Left ventricle myocardium inferior (tissue), 1 donor: ENCODE data around the gene CCDC54. TPM values are rescaled to one million over a fixed set of nuclear protein-coding genes. Genes with fewer than 3 reads are reported as not detected.

ENCODE experiments used
- DNase-seq: peaks from one replicate; pipeline ENCODE4 v3.0.0-alpha.2; 2020
- H3K27ac ChIP-seq: fragments of 200-600 bp; replicated peaks from 2 replicates; pipeline ENCODE4 v1.8.0; 2021
- H3K27me3 ChIP-seq: fragments of 200-600 bp; 2 replicates; pipeline ENCODE4 v1.8.0; 2021; ENCODE audit warnings: low read depth
- H3K36me3 ChIP-seq: fragments of 200-600 bp; 2 replicates; pipeline ENCODE4 v1.8.0; 2021
- H3K4me1 ChIP-seq: fragments of 200-600 bp; 2 replicates; pipeline ENCODE4 v1.8.0; 2021
- H3K4me3 ChIP-seq: fragments of 200-600 bp; 2 replicates; pipeline ENCODE4 v1.8.0; 2021; ENCODE audit warnings: mild to moderate bottlenecking, moderate library complexity
- H3K9me3 ChIP-seq: fragments of 200-600 bp; replicated peaks from 2 replicates; pipeline ENCODE4 v1.8.0; 2021
- intact Hi-C: fragments of 100-400 bp; cut with micrococcal nuclease; formaldehyde crosslinking; loops from one replicate; pipeline ENCODE4 v1.11.0; 2022
- total RNA-seq: library from RNA; stranded (reverse); fragmentation: NEBNext Ultra II Directional; extraction: Animal tissue kit (Norgen Biotek cat#: 25700); gene quantifications from one replicate; pipeline ENCODE4 v1.2.1, GENCODE V29; 2021
- TF ChIP-seq, protein P1 (sequence below): fragments of 200-600 bp; IDR thresholded peaks from 2 replicates; pipeline ENCODE4 v1.8.0; 2021; ENCODE audit warnings: antibody characterized with exemption, mild to moderate bottlenecking, borderline replicate concordance
- donor health status: DM: no; HTN: yes; CAD: no; lungs with severe emphysema.

Gene CCDC54
- total RNA-seq, 1 donor from 2014 or later, result not detected

DNA sequence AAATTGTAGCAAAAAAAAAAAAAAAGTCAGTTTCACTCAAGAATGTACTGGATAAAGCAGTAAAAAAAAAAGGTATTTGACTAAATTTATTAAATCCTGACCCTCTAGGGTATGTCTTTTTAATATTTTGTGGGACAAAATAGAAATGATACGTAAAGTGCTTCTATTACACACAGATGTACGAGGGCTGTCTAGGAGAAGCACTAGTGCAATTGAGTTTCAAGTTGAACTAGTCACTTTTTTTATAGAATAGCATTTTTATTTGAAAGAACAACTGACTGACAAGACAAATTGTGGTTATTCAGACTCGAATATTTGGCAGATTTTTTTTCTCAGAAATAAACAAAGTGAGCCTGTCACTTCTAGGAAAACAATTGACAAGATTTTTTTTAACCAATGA is 49.0 kb downstream of the CCDC54 start:
- TF ChIP-seq, protein P1, sequence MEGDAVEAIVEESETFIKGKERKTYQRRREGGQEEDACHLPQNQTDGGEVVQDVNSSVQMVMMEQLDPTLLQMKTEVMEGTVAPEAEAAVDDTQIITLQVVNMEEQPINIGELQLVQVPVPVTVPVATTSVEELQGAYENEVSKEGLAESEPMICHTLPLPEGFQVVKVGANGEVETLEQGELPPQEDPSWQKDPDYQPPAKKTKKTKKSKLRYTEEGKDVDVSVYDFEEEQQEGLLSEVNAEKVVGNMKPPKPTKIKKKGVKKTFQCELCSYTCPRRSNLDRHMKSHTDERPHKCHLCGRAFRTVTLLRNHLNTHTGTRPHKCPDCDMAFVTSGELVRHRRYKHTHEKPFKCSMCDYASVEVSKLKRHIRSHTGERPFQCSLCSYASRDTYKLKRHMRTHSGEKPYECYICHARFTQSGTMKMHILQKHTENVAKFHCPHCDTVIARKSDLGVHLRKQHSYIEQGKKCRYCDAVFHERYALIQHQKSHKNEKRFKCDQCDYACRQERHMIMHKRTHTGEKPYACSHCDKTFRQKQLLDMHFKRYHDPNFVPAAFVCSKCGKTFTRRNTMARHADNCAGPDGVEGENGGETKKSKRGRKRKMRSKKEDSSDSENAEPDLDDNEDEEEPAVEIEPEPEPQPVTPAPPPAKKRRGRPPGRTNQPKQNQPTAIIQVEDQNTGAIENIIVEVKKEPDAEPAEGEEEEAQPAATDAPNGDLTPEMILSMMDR, result no peak

More for the DNA sequence above, 49.0 kb downstream of the CCDC54 start:
- intact Hi-C loops, result loop anchor here (10.0 kb wide), 1 partner anchor 151 kb away; no protein-coding TSS in a partner anchor
- no peak overlapping the region for H3K27ac ChIP-seq
- no peak for DNase-seq
- no peaks in the 10 kb centered on the region for H3K9me3 ChIP-seq
- H3K36me3 ChIP-seq, result no peaks in the 10 kb centered on the region
- H3K4me1 ChIP-seq, result peaks cover 18% of the 10 kb centered on the region
- no peaks in the 10 kb centered on the region for H3K27me3 ChIP-seq
- no peak overlapping the region for H3K4me3 ChIP-seq

Other genes starting within 250 kb of the CCDC54 start
- gene BBX, start 145.5 kb downstream of the CCDC54 start, total RNA-seq, result 41.3 TPM